ENCODE measurements around the gene ASPG.

Gene ASPG

DNA sequence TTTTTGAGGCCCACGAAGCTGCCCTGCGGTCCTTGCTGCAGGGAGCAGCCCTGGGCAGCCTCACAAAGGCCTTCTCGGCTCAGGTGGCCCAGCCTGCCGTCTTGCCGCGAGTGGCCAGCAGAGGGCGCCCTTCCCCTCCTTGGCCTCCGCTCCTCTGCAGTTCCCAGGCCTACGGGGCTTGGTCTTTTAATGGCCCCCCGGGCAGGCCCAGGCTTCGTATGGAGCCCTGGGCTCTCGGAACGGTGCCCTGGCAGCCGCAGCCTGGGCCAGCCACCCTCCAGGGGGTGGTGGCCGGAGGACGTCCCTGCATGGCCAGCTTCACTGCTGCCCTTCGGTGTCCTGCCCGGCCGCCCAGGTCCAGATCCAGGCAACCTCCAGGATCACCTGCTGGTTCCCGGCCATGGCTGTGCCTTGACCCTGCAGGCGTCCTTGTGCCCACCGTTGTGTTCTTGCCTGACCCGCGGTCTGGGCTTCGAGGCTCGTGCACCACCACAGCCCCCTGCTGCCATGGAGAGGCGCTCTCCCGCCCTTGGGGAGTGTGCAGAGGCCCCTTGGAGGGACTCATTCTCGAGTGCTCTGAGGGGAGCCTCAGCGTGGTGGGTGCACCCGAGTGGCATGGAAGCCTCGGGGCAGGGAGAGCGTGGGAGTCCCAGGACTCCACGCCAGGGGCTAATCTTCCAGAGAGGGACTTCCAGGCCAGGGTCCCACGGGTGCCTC is 9.4 kb downstream of the ASPG start:
- DNase-seq = no peak

DNA sequence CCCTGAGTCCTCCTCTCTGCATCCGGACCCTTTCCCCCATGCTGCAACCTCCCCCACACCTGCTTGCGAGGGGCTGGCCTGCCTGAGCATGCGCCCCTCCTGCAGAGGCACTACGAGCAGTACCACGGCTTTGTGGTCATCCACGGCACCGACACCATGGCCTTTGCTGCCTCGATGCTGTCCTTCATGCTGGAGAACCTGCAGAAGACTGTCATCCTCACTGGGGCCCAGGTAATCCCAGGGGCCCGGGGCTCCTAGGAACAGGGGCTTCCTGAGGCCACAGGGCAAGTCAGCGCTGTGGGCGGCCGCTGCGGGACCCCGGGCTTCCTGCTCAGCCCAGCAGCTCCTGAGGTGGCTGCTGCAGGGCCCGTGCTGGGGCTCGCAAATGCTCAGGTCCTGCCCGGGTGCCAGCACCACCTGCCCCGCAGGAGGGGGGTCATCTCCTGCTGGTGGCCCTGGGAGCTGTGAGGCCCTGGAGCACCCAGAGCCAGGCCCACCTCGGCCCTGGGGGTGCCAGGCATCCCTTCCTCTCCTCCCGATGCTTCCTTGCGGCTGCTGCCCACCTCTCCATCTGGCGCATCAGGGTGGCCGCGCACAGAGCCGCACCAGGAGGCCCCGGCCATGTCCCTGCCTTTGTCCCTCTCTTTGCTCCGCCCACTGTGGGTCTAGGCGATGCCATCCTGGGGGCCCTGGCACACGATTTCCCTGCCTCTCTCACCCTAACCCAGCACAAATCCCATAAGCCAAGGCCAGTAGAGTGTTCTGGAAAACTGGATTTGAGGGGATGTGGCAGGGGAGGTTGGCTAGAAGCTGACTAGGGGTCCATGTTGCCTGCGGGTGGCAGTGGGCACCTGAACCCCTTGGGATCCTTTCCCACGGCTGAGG is 10.2 kb downstream of the ASPG start:
- no peak for DNase-seq

- no peak for DNase-seq
Measured at GRCh38 chr14:104096318-104096717, 10.8 kb downstream of the ASPG start.

DNA sequence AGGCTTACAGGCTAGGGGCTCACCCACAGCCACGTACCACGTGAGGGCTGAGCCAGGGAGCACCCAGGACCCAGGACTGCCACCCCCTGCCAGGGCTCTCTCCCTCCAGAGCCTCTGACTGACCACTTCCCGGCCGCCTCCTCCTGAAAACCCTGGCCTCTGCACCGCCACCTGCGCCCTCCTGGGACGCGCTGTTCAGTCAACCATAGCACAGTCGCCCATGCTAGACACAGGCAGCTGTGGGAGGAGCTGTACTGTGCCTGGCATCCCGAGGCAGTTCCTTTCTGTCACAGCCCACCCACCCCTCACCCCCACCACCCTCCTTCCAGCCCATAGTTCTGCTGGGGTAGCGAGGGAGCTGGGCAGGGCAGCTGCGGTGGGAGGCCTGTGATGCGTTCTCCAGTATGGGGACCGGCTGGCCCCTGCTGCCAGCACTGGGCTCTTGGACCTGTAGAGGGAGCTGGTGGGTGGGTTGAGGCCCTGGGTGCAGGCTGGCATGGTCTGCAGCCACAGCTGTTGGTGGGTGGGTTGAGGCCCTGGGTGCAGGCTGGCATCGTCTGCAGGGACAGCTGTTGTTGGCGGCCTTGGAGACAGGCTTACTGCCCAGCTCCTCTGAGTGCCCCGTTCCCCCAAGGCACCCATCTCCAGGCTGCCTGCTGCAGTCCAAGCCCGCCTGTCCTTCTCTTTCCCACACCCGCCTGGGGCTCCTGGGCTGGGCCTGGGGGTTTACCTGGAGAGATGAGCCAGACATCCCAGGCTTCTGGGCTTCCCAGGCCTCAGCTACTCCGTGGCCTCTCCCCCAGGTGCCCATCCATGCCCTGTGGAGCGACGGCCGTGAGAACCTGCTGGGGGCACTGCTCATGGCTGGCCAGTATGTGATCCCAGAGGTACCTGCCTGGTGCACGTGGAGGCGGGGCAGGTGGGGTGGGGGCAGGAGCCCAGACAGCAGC is 11.5 kb downstream of the ASPG start:
- DNase-seq = no peak

DNA sequence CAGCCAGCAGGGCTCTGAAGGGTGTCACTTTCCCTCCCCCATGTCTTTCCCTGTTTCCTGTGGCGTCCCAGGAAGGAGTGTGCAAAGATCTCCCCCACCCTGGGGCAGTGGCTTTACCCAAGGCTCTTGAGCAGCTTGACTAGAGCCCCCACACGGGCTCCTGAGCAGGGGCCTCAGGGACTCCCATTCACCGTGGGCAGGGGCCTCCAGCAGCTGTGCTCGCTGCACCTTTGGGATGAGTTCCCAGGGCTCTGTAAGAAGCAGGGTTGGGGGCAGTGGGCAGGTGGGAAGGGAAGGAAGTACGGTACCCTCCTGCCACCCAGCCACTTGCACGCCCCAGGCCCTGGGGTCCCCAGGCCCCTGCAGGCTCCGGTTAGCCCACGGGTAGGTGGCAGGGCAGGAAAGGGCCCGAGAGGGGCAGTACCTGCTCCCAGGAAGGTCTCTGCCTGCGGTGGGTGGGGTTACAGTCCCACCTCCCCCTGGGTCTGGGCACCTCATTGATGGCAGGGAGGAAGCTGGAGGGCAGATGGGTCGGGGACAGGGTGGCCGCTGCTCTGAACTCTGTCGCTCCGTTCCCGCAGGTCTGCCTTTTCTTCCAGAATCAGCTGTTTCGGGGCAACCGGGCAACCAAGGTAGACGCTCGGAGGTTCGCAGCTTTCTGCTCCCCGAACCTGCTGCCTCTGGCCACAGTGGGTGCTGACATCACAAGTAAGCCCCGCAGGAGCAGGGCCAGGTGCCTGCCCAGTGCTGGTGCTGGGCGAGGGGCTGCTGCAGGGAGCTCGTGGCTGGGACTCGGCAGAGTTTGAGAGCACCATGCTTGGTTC is 13.0 kb downstream of the ASPG start:
- DNase-seq = no peak

GRCh38 chr14:104099096-104100041 is 13.9 kb downstream of the ASPG start:
- DNase-seq = no peak

DNA sequence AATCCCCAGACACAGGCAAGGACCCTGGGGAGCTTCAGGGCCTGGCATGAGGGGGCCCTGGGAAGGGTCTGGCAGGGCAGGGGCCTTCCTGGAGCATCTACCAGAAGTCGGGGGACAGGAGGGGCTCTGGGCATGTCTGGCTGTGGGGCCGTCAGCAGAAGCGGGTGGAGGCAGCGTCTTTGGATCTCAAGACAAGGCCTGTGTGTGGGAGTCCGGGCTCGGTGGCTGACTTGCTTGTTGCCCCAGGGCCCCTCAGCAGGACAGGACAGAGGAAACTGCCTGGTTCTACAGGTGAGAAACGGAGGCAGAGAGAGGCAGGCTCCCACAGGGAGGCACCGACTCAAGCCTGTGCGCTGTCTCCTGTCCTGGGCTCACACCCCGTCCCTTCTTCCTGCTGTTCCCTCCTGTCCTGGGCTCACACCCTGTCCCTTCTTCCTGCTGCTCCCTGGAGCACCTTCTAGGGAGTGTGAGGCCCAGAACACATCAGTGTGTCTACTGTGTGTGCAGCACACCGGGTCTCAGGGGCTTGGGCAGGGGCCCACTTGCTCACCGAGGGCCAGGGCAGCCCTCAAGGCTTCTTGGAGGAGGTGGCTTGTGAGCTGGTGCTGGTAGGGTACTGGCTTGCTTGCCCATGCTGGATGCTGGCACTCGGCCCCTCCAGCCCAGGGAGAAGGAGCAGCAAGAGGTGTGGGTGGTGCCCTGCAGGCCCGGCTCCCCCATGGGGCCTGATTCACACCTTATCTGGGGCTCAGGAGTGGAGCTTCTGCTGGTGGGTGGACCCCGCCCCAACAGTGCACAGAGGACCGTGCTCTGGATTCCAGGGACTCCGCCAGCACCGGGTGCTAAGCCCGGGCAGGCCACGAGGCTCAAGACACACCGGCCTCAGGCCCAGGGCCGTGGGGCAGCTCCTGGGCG is 14.9 kb downstream of the ASPG start:
- DNase-seq = no peak

DNA sequence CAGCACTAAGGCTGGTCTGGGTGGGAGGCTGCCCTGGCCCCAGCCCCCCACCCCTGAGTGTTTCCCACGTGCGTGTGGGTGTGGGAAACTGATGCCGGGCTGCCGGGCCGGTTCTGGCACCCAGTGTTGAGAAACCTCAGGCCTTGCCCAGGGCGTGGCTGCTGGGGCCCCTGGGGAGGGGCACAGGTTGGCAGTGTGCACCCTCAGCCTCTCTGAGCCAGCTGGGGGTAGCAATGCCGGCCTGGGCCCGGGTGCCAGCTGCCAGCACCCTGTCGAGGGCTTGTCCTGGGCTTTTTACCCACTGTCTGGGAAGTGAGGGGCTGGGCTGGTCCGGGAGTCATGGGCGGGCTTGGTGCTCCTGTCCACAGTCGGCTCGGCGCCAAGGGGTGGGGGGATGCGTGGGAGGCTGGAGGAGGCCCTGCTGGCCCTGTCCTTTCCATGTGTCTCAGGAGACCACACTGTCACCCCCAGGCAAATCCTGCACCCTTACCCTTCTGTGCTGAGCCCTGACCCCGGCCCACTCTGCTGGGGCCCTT is 15.7 kb downstream of the ASPG start:
- no peak for DNase-seq

GRCh38 chr14:104101651-104102281 is 16.3 kb downstream of the ASPG start:
- DNase-seq = no peak

DNA sequence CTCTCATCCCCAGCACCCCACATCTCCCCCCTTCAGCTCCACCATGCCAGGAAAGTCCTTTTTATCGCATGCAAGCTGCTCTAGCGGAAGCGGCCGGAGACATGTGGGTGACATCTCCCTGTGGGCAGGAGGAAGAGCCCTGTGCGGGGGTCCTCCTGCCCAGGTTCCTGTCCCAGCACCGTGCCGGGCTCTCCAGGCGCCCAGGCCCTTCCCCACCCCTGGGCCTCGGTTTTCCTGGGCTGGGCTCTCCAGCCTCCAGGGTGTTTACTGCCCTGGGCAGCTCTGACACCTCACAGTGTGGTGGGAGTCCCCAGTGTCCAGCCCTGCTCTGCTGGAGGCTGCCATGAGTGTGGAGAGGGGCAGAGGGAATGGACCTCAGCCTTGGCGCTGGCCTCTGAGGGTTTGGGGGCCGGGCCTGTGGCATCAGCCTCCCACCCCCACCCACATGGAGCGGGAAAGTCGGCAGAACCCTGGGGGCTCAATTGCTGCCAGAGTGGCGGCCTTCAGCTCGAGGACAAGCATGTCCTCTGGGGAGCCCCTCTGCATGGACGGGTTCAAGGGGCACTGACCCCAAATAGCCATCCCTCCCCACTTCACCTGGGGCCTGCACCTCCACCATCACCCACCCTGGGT is 16.9 kb downstream of the ASPG start:
- no peak for DNase-seq

- no peak for DNase-seq
Measured at GRCh38 chr14:104103061-104103445, 17.6 kb downstream of the ASPG start.

DNA sequence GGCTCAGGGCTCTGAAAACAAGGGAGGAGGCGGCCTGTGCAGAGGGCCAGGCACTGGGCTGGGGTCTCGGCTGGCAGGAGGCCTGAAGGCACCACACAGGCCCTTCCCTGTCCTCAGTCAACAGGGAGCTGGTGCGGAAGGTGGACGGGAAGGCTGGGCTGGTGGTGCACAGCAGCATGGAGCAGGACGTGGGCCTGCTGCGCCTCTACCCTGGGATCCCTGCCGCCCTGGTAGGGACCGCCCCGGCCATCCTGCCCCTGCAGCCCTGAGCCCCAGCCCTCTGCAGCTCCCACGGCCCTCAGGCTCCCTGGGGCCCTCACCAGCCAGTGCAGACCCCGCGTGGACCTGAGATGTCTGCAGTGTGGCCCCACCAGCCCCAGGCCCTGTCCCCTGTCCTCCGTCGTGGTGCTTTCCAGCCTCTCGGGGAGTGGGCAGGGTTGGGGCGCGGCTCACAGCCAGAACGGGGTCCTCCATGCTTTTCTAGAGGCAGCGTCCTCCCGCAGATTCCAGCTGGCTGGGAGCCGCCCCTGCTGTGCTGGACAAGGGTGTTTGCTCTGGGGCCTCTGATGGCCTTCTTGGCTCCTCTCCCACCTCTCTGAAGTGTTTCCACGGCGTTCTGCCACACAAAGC is 18.1 kb downstream of the ASPG start:
- no peak for DNase-seq

- DNase-seq = no peak
Measured at GRCh38 chr14:104104076-104104901, 18.8 kb downstream of the ASPG start.

- no peak for DNase-seq
Measured at GRCh38 chr14:104105071-104105821, 19.7 kb downstream of the ASPG start.

DNA sequence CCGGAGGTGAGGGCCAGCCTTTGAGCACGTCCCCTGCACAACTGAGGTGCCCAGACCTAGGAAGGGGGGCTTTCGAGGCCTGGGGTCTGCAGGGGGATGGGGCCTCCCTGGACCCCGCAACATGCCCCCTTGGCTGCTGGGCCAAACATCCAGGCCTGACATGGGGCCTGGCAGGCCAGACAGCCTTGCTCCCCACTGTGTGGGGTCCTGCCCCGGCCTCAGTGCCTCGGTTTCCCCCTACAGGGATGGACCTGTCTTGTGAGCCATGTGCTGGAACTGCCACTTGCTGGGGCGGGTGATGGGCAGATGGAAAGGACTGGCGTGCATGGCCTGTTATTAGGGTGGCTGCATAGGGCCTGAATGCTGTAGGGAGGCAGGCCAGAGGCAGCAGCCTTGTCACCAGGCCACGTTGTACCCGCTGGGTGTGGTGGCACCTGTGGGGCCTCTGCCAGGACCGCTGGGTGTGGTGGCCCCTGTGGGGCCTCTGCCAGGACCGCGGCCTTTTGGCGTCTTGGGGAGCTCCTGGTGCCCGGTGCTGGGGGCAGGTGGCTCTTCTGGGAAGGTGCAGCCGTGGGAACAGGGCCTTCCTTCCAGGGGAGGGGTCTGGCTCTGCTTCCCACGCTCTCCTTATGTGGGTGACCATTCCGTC is 20.4 kb downstream of the ASPG start:
- no peak for DNase-seq

GRCh38 chr14:104106471-104106991 is 21.0 kb downstream of the ASPG start:
- DNase-seq = no peak

All from cerebellar nuclear complex (tissue), 1 donor.